HL-60 (cell line): ENCODE data around the gene SAE1.

Experiments used
- DNase-seq, 2 experiments: peaks; one replicate each; pipeline ENCODE4 v3.0.0-alpha.2; 2010 to 2020; ENCODE audit warnings: low read depth in 1 of 2, low spot score in 1 of 2
- H3K27ac ChIP-seq: fragments of 250-450 bp; sonication (Bioruptor Pico); replicated peaks from 2 replicates; pipeline ENCODE4 v1.5.1; 2020; ENCODE audit warnings: mild to moderate bottlenecking, moderate library complexity
- H3K27me3 ChIP-seq: fragments of 250-450 bp; sonication (Bioruptor Pico); 2 replicates; pipeline ENCODE4 v1.5.1; 2021; ENCODE audit warnings: mild to moderate bottlenecking, moderate library complexity; ENCODE audit not compliant: insufficient read depth, poor library complexity, severe bottlenecking
- H3K4me3 ChIP-seq: replicated peaks from 2 replicates; pipeline ENCODE4 v1.5.1; 2011; ENCODE audit warnings: mild to moderate bottlenecking, control low read depth, low read length; ENCODE audit not compliant: insufficient read depth
- GABPA ChIP-seq: IDR thresholded peaks from 2 replicates; pipeline ENCODE4 v1.6.1; 2012; ENCODE audit warnings: low read depth
- POLR2AphosphoS5 ChIP-seq: IDR thresholded peaks from 2 replicates; pipeline ENCODE4 v1.6.1; 2012; ENCODE audit warnings: low read depth
- REST ChIP-seq: IDR thresholded peaks from 2 replicates; pipeline ENCODE4 v1.6.1; 2012; ENCODE audit warnings: low read depth; ENCODE audit not compliant: insufficient replicate concordance
- SPI1 ChIP-seq: IDR thresholded peaks from 2 replicates; pipeline ENCODE4 v1.6.1; 2012; ENCODE audit warnings: low read depth, mild to moderate bottlenecking, borderline replicate concordance
- long read RNA-seq: library from polyadenylated mRNA; unstranded; transcript quantifications from one replicate; pipeline ENCODE4 v2.0.0, GENCODE V29; 2020
- TF ChIP-seq, protein P1 (sequence below): IDR thresholded peaks from one replicate; pipeline ENCODE4 v1.5.1; 2011; ENCODE audit warnings: low read length, control low read depth, inconsistent platforms; ENCODE audit not compliant: insufficient read depth

The SAE1 gene
- long read RNA-seq, transcript SAE1-201 (9 exons, 2,049 nt): major isoform, 1,124 of 1,428 reads
- long read RNA-seq, transcript SAE1-207 (9 exons, 2,106 nt): minor isoform, 13 of 1,428 reads
- long read RNA-seq, transcript SAE1-203 (7 exons, 2,313 nt): minor isoform, 5 of 1,428 reads
- long read RNA-seq, transcript SAE1-202 (8 exons, 1,851 nt): minor isoform, 65 of 1,428 reads
- long read RNA-seq, partial matches to known transcripts: 16 of 1,428 reads
- long read RNA-seq, other reads (novel, unspliced or antisense): 201 of 1,428 reads

DNA sequence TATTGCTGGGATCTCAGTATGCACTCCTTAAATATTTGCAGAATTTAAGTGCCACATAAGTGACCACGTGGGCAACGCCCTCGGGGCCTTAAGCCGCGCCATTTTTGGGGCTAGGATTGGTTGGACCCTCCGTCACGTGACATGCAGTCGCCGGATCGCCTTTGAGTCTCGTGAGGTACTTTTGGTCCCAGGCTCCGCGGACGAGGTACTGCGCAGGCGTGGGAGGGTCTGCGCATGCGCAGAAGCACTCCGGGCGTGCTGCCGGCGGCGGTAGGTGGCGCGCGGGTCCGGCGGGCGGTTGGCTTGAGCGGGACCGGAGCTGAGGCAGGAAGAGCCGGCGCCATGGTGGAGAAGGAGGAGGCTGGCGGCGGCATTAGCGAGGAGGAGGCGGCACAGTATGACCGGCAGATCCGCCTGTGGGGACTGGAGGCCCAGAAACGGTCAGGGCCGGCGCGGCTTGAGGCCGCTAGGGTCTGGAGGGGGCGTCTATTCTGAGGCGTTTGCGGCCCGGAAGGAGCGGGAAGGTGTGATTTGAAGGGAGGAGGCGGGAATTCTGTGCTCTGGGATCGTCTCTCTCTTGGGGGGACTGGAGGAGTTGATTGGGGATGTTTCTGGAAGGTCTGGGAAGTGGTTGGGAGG lies at the start of gene SAE1:
TSS of gene SAE1 (plus strand) at position 247 of the 639 bp plus-strand sequence. CDS start at position 343, 96 bp downstream.
- peak within 1 kb of the TSS; percentile 87 for H3K27ac ChIP-seq
- TF ChIP-seq POLR2AphosphoS5 (peak; percentile 86), SPI1 (no peak), GABPA (no peak; the same call in 1 of the 2 replicates), REST (peak; percentile 49)
- TF ChIP-seq, protein P1, sequence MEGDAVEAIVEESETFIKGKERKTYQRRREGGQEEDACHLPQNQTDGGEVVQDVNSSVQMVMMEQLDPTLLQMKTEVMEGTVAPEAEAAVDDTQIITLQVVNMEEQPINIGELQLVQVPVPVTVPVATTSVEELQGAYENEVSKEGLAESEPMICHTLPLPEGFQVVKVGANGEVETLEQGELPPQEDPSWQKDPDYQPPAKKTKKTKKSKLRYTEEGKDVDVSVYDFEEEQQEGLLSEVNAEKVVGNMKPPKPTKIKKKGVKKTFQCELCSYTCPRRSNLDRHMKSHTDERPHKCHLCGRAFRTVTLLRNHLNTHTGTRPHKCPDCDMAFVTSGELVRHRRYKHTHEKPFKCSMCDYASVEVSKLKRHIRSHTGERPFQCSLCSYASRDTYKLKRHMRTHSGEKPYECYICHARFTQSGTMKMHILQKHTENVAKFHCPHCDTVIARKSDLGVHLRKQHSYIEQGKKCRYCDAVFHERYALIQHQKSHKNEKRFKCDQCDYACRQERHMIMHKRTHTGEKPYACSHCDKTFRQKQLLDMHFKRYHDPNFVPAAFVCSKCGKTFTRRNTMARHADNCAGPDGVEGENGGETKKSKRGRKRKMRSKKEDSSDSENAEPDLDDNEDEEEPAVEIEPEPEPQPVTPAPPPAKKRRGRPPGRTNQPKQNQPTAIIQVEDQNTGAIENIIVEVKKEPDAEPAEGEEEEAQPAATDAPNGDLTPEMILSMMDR: peak; percentile 9
- H3K4me3 ChIP-seq: peak within 1 kb of the TSS; percentile 73
- DNase-seq: peak; percentile 99 to 100
- H3K27me3 ChIP-seq: no peaks in the 10 kb centered on the region

DNA sequence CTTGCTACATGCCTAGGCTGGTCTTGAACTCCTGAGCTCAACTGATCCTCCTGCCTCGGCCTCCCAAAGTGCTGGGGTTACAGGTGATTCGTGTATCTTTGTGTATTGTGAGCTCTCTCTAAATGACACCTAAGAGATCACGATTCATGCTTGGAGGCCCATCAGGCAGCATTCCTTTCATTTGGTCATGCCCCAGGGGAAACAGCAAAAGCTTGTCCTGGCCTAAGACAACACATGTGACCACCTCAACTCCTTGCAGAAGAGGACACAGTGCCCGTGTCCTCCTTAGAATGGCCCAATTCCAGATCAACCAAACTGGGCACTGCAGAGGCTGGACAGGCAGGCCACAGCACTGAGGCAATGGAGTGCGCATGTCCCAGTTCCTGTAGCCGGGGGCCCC lies 49.5 kb upstream of the SAE1 start:
- no peak overlapping the region for H3K4me3 ChIP-seq
- TF ChIP-seq, protein P1: no peak
- TF ChIP-seq GABPA (no peak), REST (no peak), POLR2AphosphoS5 (no peak), SPI1 (no peak)
- H3K27me3 ChIP-seq: no peaks in the 10 kb centered on the region
- no peak overlapping the region for H3K27ac ChIP-seq
- DNase-seq: no peak

DNA sequence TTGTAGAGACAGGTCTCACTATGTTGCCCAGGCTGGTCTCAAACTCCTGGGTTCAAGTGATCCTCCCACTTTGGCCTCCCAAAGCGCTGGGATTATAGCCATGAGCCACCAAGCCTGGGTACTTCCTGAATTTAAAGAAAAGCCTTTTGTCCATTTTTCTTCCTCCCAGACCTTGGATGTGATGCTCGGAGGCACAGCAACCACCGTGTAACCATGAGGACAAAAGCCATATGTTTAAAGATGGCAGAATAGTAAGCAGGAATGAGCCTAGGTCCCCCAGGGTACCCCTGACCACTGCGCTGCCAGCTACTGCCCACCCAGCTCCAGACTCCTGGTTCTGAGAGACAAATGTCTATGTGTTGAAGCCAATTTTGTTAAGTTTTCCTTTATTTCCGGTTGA lies 48.1 kb upstream of the SAE1 start:
- TF ChIP-seq GABPA: no peak
- no peak overlapping the region for H3K27ac ChIP-seq
- no peak overlapping the region for H3K4me3 ChIP-seq
- no peaks in the 10 kb centered on the region for H3K27me3 ChIP-seq
- no peak for DNase-seq

GRCh38 chr19:47084879-47085439 lies 45.7 kb upstream of the SAE1 start:
- Histone ChIP-seq H3K4me3 (no peak overlapping the region), H3K27ac (no peak overlapping the region), H3K27me3 (no peaks in the 10 kb centered on the region)
- TF ChIP-seq GABPA (no peak), SPI1 (no peak), POLR2AphosphoS5 (no peak), REST (no peak)
- TF ChIP-seq, protein P1: no peak
- no peak for DNase-seq
